ENCODE data around the gene CLDN5. TPM values are rescaled to one million over a fixed set of nuclear protein-coding genes. Genes with fewer than 3 reads are reported as not detected.
"Not testable (repeated sequence)": the region's sequence is repeated elsewhere in the genome, so short reads cannot be mapped to it uniquely, and the experiment has no call there.

The CLDN5 gene
- total RNA-seq, 1 donor from 2014 or later, result 1.5 TPM

GRCh38 chr22:19559324-19559811 is 35.2 kb upstream of the CLDN5 start:
- Mint-ChIP-seq H3K4me1 (ENCODE audit: low read depth) (no peaks in the 10 kb centered on the region), H3K4me3 (ENCODE audit: low read depth) (no peak overlapping the region), H3K27ac (no peak overlapping the region), H3K9me3 (no peaks in the 10 kb centered on the region), H3K36me3 (ENCODE audit: low read depth) (no peaks in the 10 kb centered on the region), H3K27me3 (ENCODE audit: low read depth) (peaks cover 6% of the 10 kb centered on the region)
- no peak for DNase-seq (ENCODE audit: low spot score)
- intact Hi-C loops (cut with micrococcal nuclease), result no loop called here

GRCh38 chr22:19556963-19557545 is 32.8 kb upstream of the CLDN5 start:
- Mint-ChIP-seq H3K4me1 (ENCODE audit: low read depth) (no peaks in the 10 kb centered on the region), H3K9me3 (peaks cover 4% of the 10 kb centered on the region), H3K36me3 (ENCODE audit: low read depth) (no peaks in the 10 kb centered on the region), H3K27ac (no peak overlapping the region), H3K4me3 (ENCODE audit: low read depth) (no peak overlapping the region), H3K27me3 (ENCODE audit: low read depth) (peaks cover 8% of the 10 kb centered on the region)
- DNase-seq (ENCODE audit: low spot score), result no peak
- intact Hi-C loops (cut with micrococcal nuclease), result no loop called here

DNA sequence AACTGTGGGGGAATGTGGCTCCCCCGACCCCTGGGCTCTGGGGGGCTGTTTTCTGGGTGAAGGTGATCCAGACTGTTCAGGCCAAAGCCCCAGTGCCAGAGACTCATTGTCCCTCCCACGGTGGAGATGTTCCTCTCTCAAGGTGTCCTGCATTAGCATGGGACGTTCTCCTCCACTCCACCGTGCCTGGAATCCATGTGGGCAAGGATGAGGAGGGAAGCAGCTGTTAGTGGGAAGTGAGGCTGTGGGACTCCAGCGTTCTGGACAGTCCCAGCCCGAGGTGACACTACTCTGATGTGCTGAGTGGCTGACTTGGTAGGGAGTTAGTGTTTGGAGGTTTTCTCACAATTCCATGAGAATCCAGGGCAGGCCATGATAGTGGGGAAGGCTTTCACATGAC is 31.4 kb upstream of the CLDN5 start:
- Mint-ChIP-seq H3K36me3 (ENCODE audit: low read depth) (no peaks in the 10 kb centered on the region), H3K4me1 (ENCODE audit: low read depth) (no peaks in the 10 kb centered on the region), H3K4me3 (ENCODE audit: low read depth) (no peak overlapping the region), H3K27ac (no peak overlapping the region), H3K27me3 (ENCODE audit: low read depth) (peaks cover 8% of the 10 kb centered on the region), H3K9me3 (peaks cover 4% of the 10 kb centered on the region)
- intact Hi-C loops (cut with micrococcal nuclease), result no loop called here
- DNase-seq (ENCODE audit: low spot score), result no peak

DNA sequence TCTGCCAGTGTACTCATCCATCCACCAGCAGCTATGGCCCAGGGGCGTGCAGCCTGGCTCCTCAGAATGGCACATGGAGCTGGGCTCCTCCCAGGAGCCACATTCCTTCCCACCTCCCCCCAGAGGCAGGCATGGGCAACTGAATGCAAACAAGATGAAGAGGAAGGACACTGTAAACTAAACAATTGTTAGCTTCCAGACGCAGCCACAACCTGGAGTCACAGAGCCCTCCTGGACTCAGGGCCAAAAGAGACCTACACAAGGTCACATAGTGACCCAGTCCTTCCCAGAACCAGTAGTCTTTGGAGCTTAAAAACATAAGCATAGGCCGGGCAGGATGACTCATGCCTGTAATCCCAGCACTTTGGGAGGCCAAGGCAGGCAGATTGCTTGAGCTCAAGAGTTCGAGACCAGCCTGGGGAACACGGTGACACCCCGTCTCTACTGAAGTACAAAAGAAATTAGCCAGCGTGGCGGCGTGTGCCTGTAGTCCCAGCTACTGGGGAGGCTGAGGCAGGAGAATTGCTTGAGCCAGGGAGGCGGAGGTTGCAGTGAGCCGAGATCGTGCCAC is 30.7 kb upstream of the CLDN5 start:
- Mint-ChIP-seq H3K27ac (no peak overlapping the region), H3K9me3 (peaks cover 4% of the 10 kb centered on the region), H3K27me3 (ENCODE audit: low read depth) (peaks cover 4% of the 10 kb centered on the region), H3K4me1 (ENCODE audit: low read depth) (no peaks in the 10 kb centered on the region), H3K36me3 (ENCODE audit: low read depth) (no peaks in the 10 kb centered on the region), H3K4me3 (ENCODE audit: low read depth) (no peak overlapping the region)
- intact Hi-C loops (cut with micrococcal nuclease), result no loop called here
- DNase-seq (ENCODE audit: low spot score), result no peak

DNA sequence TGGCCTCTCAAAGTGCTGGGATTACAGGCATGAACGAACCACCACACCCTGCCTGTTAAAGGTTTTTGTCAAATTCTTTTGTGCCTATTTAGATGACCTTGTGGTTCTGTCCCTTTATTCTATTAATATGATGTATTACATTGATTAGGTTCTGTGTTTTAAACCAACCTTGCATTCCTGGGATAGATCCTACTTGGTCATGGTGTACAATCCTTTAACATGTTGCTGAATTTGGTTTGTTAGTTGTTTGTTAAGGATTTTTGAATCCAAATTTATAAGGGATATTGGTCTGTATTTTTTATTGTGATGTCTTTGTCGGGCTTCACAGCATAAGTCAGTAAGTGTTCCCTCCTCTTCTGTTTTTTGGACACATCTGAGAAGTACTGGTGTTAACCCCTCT is 29.0 kb upstream of the CLDN5 start:
- Mint-ChIP-seq H3K36me3 (ENCODE audit: low read depth) (no peaks in the 10 kb centered on the region), H3K9me3 (peaks cover 4% of the 10 kb centered on the region), H3K4me1 (ENCODE audit: low read depth) (no peaks in the 10 kb centered on the region), H3K27me3 (ENCODE audit: low read depth) (peaks cover 4% of the 10 kb centered on the region), H3K27ac (no peak overlapping the region), H3K4me3 (ENCODE audit: low read depth) (no peak overlapping the region)
- intact Hi-C loops (cut with micrococcal nuclease), result no loop called here
- DNase-seq (ENCODE audit: low spot score), result no peak

GRCh38 chr22:19550382-19550781 is 26.2 kb upstream of the CLDN5 start:
- H3K4me1 Mint-ChIP-seq (ENCODE audit: low read depth), result no peaks in the 10 kb centered on the region
- no peaks in the 10 kb centered on the region for H3K36me3 Mint-ChIP-seq (ENCODE audit: low read depth)
- no peak overlapping the region for H3K27ac Mint-ChIP-seq
- H3K4me3 Mint-ChIP-seq (ENCODE audit: low read depth), result no peak overlapping the region
- peaks cover 4% of the 10 kb centered on the region for H3K9me3 Mint-ChIP-seq
- H3K27me3 Mint-ChIP-seq (ENCODE audit: low read depth), result peaks cover 4% of the 10 kb centered on the region
- intact Hi-C loops (cut with micrococcal nuclease), result no loop called here
- no peak for DNase-seq (ENCODE audit: low spot score)

DNA sequence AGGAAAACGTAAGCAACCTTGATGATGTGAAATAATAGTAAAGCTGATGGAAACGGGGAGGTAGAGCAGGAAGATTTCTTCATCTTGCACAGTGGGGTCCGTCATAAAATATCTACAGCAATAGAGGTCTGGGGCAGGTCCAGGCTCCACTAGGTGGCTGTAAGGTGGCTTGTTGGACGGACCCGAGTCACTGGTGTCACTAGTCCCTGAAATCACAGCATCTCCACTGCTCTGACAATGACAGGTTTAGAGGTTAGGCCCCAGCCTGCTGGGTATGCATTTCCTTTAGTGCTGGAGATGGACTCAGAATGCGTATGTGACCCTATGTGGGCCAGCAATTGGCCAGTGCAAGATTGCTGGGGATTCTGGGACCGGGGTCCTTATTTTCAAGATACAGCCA is 25.2 kb upstream of the CLDN5 start:
- intact Hi-C loops (cut with micrococcal nuclease), result no loop called here
- DNase-seq (ENCODE audit: low spot score), result no peak
- Mint-ChIP-seq H3K36me3 (ENCODE audit: low read depth) (no peaks in the 10 kb centered on the region), H3K27me3 (ENCODE audit: low read depth) (peaks cover 4% of the 10 kb centered on the region), H3K4me1 (ENCODE audit: low read depth) (no peaks in the 10 kb centered on the region), H3K4me3 (ENCODE audit: low read depth) (no peak overlapping the region), H3K9me3 (peaks cover 4% of the 10 kb centered on the region), H3K27ac (no peak overlapping the region)

GRCh38 chr22:19548964-19549363 is 24.8 kb upstream of the CLDN5 start:
- DNase-seq (ENCODE audit: low spot score), result no peak
- no peaks in the 10 kb centered on the region for H3K4me1 Mint-ChIP-seq (ENCODE audit: low read depth)
- H3K9me3 Mint-ChIP-seq, result peaks cover 4% of the 10 kb centered on the region
- H3K4me3 Mint-ChIP-seq (ENCODE audit: low read depth), result no peak overlapping the region
- H3K27me3 Mint-ChIP-seq (ENCODE audit: low read depth), result no peaks in the 10 kb centered on the region
- intact Hi-C loops (cut with micrococcal nuclease), result no loop called here
- H3K27ac Mint-ChIP-seq, result no peak overlapping the region
- H3K36me3 Mint-ChIP-seq (ENCODE audit: low read depth), result no peaks in the 10 kb centered on the region

DNA sequence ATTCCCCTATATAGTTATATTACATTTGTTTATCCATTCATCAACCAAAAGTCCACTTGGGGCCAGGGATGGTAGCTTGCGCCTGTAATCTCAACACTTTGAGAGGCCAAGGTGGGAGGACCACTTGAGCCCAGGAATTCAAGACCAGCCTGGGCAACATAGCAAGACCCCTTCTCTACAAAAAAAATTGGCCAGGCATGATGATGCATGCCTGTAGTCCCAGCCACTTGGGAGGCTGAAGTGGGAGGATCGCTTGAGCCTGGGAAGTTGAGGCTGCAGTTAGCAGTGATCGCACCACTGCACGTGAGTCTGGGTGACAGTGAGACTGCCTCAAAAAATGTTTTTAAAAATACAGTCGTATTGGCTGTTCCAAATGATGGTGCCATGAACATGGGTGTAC is 24.2 kb upstream of the CLDN5 start:
- H3K27ac Mint-ChIP-seq; H3K4me3 Mint-ChIP-seq (ENCODE audit: low read depth); H3K27me3 Mint-ChIP-seq (ENCODE audit: low read depth); DNase-seq (ENCODE audit: low spot score); H3K9me3 Mint-ChIP-seq; H3K4me1 Mint-ChIP-seq (ENCODE audit: low read depth); intact Hi-C loops (cut with micrococcal nuclease); H3K36me3 Mint-ChIP-seq (ENCODE audit: low read depth): not testable (repeated sequence)

DNA sequence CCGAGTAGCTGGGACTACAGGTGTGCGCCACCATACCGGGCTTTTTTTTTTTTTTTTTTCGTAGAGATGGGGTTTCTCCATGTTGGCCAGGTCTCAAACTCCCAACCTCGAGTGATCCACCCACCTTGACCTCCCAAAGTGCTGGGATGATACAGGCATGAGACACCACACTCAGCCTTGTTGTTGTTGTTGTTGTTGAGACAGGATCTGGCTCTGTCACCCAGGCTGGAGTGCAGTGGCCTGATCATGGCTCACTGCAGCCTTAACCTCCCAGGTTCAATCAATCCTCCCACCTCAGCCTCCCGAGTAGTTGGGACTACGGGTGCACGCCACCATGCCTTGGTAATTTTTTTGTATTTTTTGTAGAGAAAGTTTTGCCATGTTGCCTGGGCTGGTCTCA is 23.4 kb upstream of the CLDN5 start:
- no peaks in the 10 kb centered on the region for H3K9me3 Mint-ChIP-seq
- intact Hi-C loops (cut with micrococcal nuclease), result no loop called here
- H3K36me3 Mint-ChIP-seq (ENCODE audit: low read depth), result no peaks in the 10 kb centered on the region

DNA sequence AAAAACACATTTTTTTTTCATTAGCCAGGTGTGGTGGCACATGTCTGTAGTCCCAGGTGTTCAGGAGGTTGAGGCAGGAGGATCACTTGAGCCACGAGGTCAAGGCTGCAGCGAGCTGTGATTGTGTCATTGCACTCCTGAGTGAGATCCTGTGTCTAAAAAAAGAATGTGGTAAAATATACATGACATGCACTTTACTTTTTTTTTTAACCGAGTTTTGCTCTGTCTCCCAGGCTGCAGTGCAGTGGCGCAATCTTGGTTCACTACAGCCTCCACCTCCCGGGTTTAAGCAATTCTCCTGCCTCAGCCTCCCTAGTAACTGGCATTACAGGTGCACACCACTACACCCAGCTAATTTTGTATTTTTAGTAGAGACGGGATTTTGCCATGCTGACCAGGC is 22.5 kb upstream of the CLDN5 start:
- no peaks in the 10 kb centered on the region for H3K36me3 Mint-ChIP-seq (ENCODE audit: low read depth)
- intact Hi-C loops (cut with micrococcal nuclease), result no loop called here
- no peak overlapping the region for H3K4me3 Mint-ChIP-seq (ENCODE audit: low read depth)
- H3K27ac Mint-ChIP-seq, result no peak overlapping the region
- DNase-seq (ENCODE audit: low spot score), result no peak
- no peaks in the 10 kb centered on the region for H3K4me1 Mint-ChIP-seq (ENCODE audit: low read depth)
- H3K9me3 Mint-ChIP-seq, result no peaks in the 10 kb centered on the region
- no peaks in the 10 kb centered on the region for H3K27me3 Mint-ChIP-seq (ENCODE audit: low read depth)

More for the DNA sequence above, 23.4 kb upstream of the CLDN5 start:
- Mint-ChIP-seq H3K27me3 (ENCODE audit: low read depth) (no peaks in the 10 kb centered on the region), H3K27ac (no peak overlapping the region), H3K4me3 (ENCODE audit: low read depth) (no peak overlapping the region), H3K4me1 (ENCODE audit: low read depth) (no peaks in the 10 kb centered on the region)
- DNase-seq (ENCODE audit: low spot score), result no peak

- Mint-ChIP-seq H3K4me1 (ENCODE audit: low read depth) (no peaks in the 10 kb centered on the region), H3K36me3 (ENCODE audit: low read depth) (no peaks in the 10 kb centered on the region), H3K27ac (no peak overlapping the region), H3K9me3 (no peaks in the 10 kb centered on the region), H3K27me3 (ENCODE audit: low read depth) (peaks cover 4% of the 10 kb centered on the region), H3K4me3 (ENCODE audit: low read depth) (no peak overlapping the region)
- intact Hi-C loops (cut with micrococcal nuclease), result no loop called here
- no peak for DNase-seq (ENCODE audit: low spot score)
These were observed 21.7 kb upstream of the CLDN5 start for GRCh38 chr22:19545935-19546207.

DNA sequence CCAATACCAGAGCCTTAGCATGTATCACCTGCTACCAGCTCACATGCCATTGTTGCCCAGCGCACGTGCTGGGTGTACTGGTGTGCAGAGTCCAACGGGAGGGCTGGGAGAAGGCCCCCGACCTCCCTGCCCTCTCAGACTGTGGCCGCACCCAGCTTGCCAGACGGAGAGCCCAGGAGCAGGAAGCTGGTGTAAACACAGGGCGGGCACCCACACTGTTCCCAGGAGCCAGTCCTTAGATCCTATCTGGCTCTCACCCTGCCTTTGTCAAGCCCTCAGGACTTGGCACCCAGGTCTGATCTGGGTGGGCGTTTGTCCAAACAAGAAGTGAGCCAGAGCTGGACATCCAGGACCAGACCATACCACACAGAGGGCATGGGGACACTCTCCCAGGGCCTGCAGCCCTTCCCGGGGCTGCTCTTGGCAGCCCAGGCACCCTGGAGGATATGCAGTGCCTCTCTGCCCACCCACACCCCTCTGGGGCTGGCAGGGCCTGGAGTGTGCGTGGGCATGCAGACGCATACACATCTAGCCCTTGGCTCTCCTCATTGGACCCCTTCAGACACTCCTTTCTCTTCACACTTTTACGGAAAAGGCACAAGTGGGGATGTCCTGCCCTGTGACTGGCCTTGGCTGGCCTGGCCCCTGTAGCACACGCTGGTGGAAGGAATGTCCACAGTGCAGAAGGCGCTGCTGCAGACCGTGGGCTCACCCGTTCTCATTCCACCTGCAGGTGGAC is 19.9 kb upstream of the CLDN5 start:
- intact Hi-C loops (cut with micrococcal nuclease), result no loop called here
- DNase-seq (ENCODE audit: low spot score), result no peak
- Mint-ChIP-seq H3K4me3 (ENCODE audit: low read depth) (no peak overlapping the region), H3K4me1 (ENCODE audit: low read depth) (no peaks in the 10 kb centered on the region), H3K27ac (no peak overlapping the region), H3K27me3 (ENCODE audit: low read depth) (peaks cover 7% of the 10 kb centered on the region), H3K36me3 (ENCODE audit: low read depth) (no peaks in the 10 kb centered on the region), H3K9me3 (no peaks in the 10 kb centered on the region)

All from activated T-helper 2 cell treated with anti-CD3 and anti-CD28 coated beads, Interferon-gamma antibody, Interleukin-2, Interleukin-4, amounts not matched to agents 10 μg/mL and 5 μg/mL and 100 μg/mL, durations not matched to agents 14 hours and 24 hours and 36 hours (primary cell).